Gastrocnemius medialis (tissue), 4 donors: ENCODE results near the gene PFDN5.

Experiments
- POLR2A ChIP-seq, 2 donors: fragments of 450-650 bp; IDR thresholded peaks; one replicate each; pipeline ENCODE4 v1.6.1; 2017; ENCODE audit warnings: antibody characterized with exemption in 2 of 2, mild to moderate bottlenecking in 2 of 2, moderate library complexity in 2 of 2
- TF ChIP-seq, protein P1 (sequence below), 5 experiments: fragments of 450-650 bp in 3 of 5; fragments of 200-600 bp in 2 of 5; sonication (generic) in 2 of 5; IDR thresholded peaks in 4 of 5; conservative IDR thresholded peaks in 1 of 5; 1 replicate in 4 of 5; 2 replicates in 1 of 5; pipeline ENCODE4 v1.5.1; 2016 to 2019; ENCODE audit warnings: antibody characterized with exemption in 5 of 5, mild to moderate bottlenecking in 3 of 5, moderate library complexity in 3 of 5

DNA sequence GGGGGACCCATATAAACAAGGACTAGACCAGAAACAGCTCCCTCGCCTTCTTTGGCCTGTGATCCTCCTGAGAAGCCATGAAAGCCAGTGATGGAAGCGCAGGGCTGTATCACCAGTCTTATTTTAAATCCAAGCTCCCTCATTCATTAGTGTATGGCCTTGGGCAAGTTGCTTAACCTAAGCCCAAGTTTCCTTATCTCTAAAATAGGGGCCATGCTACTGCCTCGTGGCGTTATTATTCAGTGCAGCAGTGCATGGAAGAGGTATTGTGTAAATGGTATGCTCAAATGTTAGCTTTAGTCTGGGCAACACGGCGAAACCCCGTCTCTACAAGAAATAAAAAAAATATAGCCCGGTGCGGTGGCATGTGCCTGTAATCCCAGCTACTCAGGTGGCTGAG is 17.4 kb upstream of the PFDN5 start:
- TF ChIP-seq POLR2A (IDR thresholded peaks at IDR 0.05) = no peak
- TF ChIP-seq, protein P1, sequence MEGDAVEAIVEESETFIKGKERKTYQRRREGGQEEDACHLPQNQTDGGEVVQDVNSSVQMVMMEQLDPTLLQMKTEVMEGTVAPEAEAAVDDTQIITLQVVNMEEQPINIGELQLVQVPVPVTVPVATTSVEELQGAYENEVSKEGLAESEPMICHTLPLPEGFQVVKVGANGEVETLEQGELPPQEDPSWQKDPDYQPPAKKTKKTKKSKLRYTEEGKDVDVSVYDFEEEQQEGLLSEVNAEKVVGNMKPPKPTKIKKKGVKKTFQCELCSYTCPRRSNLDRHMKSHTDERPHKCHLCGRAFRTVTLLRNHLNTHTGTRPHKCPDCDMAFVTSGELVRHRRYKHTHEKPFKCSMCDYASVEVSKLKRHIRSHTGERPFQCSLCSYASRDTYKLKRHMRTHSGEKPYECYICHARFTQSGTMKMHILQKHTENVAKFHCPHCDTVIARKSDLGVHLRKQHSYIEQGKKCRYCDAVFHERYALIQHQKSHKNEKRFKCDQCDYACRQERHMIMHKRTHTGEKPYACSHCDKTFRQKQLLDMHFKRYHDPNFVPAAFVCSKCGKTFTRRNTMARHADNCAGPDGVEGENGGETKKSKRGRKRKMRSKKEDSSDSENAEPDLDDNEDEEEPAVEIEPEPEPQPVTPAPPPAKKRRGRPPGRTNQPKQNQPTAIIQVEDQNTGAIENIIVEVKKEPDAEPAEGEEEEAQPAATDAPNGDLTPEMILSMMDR (IDR thresholded peaks at IDR 0.05 in 4 of 5, conservative IDR thresholded peaks at IDR 0.05 in 1 of 5) = no peak
